SU-DHL-6 (cell line): ENCODE data around the gene HOXC4.

Experiments used
- EZH2phosphoT487 ChIP-seq: fragments of 200-600 bp; sonication (generic), shearing (Covaris generic); conservative IDR thresholded peaks from 2 replicates; pipeline ENCODE4 v1.6.1; 2018; ENCODE audit warnings: mild to moderate bottlenecking, antibody characterized with exemption, low read length, moderate library complexity, mixed read lengths
- TF ChIP-seq, protein P1 (sequence below): fragments of 200-600 bp; sonication (generic); IDR thresholded peaks from one replicate; pipeline ENCODE4 v1.5.1; 2017; ENCODE audit warnings: antibody characterized with exemption, mild to moderate bottlenecking, low read length, moderate library complexity; ENCODE audit not compliant: insufficient read depth, poor library complexity, severe bottlenecking

DNA sequence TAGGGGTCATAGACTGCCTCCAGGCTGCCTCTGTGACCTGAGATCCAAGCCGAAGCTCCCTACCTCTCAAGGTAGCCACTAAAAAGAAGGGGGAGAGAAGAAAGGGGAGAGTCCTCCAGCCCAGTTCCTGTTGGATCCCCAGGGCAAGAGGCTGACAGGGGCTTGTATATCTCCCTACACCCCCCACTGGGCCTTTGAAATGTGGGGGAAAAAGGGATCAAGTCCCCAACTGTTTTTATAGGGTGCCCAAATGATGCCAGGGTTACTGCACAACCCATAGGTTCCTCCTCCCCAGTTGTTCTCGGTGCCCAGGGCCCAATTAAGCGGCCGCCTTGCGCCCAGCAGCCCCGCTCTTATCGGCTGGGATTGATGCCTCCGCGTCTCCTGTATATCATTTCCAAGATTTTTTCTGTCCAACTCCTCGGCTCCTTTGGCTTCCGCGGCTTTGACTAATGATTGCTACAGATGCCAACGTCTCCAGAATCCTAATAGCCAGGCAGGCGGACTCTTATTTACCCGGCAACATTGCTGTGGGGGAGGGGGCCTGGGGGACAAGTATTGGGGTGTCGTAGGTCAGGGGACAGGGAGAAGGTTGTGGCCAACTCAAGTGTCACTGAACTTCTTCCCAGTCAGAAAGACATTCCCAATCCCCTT is 7.6 kb upstream of the HOXC4 start:
- TF ChIP-seq, protein P1, sequence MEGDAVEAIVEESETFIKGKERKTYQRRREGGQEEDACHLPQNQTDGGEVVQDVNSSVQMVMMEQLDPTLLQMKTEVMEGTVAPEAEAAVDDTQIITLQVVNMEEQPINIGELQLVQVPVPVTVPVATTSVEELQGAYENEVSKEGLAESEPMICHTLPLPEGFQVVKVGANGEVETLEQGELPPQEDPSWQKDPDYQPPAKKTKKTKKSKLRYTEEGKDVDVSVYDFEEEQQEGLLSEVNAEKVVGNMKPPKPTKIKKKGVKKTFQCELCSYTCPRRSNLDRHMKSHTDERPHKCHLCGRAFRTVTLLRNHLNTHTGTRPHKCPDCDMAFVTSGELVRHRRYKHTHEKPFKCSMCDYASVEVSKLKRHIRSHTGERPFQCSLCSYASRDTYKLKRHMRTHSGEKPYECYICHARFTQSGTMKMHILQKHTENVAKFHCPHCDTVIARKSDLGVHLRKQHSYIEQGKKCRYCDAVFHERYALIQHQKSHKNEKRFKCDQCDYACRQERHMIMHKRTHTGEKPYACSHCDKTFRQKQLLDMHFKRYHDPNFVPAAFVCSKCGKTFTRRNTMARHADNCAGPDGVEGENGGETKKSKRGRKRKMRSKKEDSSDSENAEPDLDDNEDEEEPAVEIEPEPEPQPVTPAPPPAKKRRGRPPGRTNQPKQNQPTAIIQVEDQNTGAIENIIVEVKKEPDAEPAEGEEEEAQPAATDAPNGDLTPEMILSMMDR: no peak
- no peak for TF ChIP-seq EZH2phosphoT487
